Activated CD8-positive, alpha-beta memory T cell treated with anti-CD3 and anti-CD28 coated beads for 48 hours (primary cell): ENCODE measurements around the gene NFATC2IP.
"Not testable (repeated sequence)": the region's sequence is repeated elsewhere in the genome, so short reads cannot be mapped to it uniquely, and the experiment has no call there.

Experiments
- DNase-seq, 3 experiments: peaks; one replicate each; pipeline ENCODE4 v3.0.0-alpha.2; 2020; ENCODE audit warnings: low read depth in 2 of 3, low spot score in 2 of 3

Gene NFATC2IP

DNA sequence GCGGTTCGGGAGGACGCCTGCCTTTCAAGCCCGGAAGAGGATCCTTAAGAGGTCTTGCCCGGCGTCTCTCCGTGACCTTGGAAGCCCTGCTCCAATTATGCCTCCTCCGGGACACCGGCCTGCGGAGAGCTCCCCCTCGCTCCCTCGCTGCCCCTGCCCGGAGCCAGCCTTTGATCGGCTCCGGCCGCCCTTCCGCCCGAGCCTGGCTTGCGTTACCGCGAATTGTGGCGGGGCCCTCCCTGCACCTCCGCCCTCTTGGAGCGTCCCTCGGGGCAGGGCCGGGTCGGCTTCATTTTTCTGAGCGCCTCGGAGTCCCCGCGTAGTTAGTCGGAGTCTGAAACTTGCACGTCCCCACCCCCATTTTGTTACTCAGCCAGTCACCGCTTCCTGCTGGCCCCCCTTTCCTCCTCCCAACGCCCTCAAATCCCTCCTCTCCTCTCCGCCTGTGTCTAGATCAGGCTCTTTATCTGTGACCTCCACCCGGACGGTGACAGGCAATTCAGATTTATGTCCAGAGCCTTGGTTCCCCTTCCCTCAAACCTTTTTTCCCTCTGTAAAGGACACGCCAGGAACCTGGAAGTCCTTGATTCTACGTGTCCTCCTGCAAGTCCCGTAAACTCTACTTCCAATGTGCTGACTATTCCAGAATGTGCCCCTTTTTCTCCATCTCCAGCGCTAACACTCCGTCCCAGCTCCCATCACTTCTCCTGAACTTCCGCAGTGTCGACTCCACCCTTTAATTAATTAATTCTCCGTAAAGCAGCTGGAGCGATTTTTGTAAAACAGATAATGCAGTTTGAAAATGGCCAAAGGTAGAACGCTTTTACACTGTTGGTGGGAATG lies 25.1 kb upstream of the NFATC2IP start:
- peak; percentile 69 to 76 (median 73) for DNase-seq

DNA sequence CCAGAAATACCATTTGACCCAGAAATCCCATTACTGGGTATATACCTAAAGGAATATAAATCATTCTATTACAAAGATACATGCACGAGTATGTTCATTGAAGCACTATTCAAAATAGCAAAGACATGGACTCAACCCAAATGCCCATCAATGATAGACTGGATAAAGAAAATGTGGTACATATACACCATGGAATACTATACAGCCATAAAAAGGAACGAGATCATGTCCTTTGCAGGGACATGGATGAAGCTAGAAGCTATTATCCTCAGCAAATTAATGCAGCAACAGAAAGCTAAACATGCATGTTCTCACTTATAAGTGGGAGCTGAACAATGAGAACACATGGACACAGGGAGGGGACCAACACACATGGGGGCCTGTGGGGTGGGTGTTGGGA lies 24.5 kb upstream of the NFATC2IP start:
- not testable (repeated sequence) for DNase-seq

DNA sequence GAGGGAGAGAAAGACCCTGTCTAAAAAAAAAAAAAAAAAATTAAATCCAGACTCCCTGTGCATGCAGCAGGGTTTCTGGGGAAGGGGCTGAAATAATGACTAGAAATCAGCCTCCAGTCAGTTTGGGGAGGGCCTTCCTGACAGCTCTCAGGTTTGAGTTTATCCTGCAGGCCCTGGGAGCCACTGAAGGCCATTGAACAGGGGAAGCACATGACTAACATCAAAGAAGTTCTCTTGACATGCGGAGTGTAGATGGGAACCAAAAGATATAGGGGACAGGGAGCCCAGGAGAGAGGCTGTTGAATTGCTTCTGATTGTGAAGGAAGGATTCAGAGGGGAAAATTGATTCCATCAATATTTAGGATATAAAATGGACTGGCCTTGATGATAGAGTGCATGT lies 22.9 kb upstream of the NFATC2IP start:
- no peak for DNase-seq

DNA sequence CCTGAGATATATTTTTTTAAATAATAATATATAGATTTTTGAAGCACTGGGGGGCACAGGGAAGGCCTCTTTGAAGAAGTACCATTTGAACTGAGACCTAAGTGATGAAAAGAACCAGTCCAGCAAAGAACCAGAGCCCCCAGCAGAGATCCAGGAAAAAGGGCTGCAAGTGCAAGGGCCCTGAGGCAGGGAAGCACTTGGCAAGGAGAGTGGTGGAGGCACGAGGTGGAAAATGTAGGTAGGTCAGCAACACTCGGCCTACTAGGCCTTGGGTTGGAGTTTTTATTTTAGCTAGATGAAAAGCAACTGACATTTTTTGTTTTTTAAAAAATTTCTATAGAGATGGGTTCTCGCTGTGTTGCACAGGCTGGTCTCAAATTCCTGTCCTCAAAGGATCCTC lies 20.5 kb upstream of the NFATC2IP start:
- no peak for DNase-seq

DNA sequence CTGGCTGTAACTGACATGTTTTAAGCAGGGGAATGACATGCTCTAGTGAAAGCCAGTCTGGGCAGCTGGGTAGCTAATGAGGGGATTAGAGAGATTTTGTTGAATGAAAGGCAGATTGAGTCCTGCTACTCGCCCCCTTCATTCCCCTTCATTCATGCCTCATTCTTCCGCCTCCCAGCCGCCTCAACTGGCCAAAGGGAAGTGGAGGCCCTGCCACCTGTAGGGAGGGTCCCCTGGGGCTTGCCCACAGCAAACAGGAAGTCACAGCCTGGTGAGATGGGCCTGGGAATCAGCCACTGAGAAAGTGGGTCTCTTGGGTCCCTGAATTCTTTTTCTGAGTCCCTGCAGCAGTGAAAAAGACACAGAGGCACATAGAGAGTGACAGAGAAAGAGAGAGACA lies 20.1 kb upstream of the NFATC2IP start:
- DNase-seq = no peak

- DNase-seq = no peak
These were observed 18.9 kb upstream of the NFATC2IP start, which contains the start of gene CD19 for GRCh38 chr16:28931801-28932225. Gene CD19 (plus strand): TSS chr16:28931971. CDS start chr16:28932001, 30 bp downstream.

DNA sequence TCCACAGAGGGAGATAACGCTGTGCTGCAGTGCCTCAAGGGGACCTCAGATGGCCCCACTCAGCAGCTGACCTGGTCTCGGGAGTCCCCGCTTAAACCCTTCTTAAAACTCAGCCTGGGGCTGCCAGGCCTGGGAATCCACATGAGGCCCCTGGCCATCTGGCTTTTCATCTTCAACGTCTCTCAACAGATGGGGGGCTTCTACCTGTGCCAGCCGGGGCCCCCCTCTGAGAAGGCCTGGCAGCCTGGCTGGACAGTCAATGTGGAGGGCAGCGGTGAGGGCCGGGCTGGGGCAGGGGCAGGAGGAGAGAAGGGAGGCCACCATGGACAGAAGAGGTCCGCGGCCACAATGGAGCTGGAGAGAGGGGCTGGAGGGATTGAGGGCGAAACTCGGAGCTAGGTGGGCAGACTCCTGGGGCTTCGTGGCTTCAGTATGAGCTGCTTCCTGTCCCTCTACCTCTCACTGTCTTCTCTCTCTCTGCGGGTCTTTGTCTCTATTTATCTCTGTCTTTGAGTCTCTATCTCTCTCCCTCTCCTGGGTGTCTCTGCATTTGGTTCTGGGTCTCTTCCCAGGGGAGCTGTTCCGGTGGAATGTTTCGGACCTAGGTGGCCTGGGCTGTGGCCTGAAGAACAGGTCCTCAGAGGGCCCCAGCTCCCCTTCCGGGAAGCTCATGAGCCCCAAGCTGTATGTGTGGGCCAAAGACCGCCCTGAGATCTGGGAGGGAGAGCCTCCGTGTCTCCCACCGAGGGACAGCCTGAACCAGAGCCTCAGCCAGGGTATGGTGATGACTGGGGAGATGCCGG lies 18.2 kb upstream of the NFATC2IP start:
- no peak for DNase-seq

DNA sequence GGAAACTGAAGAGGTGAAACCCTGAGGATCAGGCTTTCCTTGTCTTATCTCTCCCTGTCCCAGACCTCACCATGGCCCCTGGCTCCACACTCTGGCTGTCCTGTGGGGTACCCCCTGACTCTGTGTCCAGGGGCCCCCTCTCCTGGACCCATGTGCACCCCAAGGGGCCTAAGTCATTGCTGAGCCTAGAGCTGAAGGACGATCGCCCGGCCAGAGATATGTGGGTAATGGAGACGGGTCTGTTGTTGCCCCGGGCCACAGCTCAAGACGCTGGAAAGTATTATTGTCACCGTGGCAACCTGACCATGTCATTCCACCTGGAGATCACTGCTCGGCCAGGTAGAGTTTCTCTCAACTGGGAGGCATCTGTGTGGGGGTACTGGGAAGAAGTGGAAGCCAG lies 17.6 kb upstream of the NFATC2IP start:
- no peak for DNase-seq

DNA sequence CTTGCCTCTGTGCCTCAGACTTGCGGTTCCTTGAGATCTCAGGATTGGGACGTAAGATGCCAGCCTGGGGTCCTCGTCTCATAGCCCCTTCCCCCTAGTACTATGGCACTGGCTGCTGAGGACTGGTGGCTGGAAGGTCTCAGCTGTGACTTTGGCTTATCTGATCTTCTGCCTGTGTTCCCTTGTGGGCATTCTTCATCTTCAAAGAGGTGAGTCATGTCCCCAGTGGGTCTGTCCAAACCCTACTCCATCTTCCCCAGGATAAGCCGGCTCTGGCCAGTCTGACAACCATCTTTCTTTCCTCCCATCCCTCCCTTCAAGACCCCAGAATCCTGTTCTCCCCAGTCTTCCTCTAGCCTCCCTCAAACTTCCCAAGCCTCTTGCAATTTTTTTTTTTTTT lies 15.4 kb upstream of the NFATC2IP start:
- DNase-seq = no peak

GRCh38 chr16:28935924-28936783 lies 14.6 kb upstream of the NFATC2IP start:
- peak; percentile 61 to 76 (median 66) for DNase-seq

GRCh38 chr16:28936784-28937155 lies 14.0 kb upstream of the NFATC2IP start:
- DNase-seq = no peak

GRCh38 chr16:28937222-28937876 lies 13.4 kb upstream of the NFATC2IP start:
- no peak for DNase-seq

DNA sequence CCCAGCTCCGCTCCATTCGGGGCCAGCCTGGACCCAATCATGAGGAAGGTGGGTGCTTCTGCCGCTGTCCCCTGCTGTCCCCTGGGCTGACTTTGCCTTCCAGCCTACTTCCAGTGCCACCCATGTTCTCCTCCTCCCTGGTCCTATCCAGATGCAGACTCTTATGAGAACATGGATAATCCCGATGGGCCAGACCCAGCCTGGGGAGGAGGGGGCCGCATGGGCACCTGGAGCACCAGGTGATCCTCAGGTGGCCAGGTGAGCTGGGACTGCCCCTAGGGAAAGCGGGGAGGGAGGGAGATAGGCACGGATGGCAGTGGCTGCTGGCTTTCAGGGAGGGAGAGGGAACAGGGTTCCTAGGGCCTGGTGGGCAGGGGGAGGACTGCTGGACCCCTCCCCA lies 12.0 kb upstream of the NFATC2IP start:
- no peak for DNase-seq

DNA sequence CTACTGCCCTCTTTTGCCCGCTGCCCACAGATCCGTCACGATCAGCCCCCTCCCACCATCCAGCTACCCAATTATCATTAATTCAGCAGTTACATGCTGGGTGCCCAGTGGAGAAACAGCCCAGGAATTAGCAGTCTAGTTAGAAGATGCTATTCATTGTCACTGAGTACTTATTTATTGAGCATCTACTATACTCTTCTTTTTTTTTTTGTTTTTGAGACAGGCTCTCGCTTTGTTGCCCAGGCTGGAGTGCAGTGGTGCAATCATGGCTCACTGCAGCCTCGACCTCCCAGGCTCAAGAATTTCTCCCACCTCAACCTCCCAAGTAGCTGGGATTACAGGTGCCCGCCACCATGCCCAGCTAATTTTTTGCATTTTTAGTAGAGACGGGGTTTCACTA lies 10.9 kb upstream of the NFATC2IP start:
- DNase-seq = not testable (repeated sequence)

DNA sequence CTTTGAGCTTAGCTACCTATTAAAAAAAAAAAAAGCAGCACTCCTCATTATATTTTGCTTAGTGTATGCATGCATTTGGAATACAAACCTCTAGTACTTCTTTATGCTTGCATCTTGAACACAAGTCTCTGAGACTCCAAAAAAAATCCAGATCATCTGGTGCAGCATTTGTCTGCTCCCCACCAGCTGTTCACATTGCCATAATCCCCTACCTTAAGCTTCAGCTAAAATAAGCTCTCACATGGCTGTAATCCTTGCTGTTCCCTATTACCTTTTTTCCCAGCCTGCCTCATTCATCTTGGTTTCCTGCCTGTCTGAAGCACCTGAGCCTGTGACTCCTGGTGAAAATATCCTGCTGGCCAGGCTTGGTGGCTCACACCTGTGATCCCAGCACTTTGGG lies 7.5 kb upstream of the NFATC2IP start:
- no peak for DNase-seq

DNA sequence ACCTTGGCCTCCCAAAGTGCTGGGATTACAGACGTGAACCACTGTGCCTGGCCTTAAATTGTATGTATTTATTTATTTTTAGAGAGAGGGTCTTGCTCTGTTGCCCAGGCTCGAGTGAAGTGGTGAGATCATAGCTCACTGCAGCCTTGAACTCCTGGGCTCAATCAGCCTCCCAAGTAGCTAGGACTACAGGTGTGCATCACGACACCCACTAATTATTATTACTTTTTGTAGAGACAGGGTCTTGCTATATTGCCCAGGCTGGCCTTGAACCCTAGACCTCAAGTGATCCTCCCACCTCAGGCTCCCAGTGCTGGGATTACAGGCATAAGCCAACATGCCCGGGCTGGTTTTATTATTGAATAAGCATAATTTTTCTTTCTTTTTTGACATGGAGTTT lies 4.1 kb upstream of the NFATC2IP start:
- DNase-seq = no peak

DNA sequence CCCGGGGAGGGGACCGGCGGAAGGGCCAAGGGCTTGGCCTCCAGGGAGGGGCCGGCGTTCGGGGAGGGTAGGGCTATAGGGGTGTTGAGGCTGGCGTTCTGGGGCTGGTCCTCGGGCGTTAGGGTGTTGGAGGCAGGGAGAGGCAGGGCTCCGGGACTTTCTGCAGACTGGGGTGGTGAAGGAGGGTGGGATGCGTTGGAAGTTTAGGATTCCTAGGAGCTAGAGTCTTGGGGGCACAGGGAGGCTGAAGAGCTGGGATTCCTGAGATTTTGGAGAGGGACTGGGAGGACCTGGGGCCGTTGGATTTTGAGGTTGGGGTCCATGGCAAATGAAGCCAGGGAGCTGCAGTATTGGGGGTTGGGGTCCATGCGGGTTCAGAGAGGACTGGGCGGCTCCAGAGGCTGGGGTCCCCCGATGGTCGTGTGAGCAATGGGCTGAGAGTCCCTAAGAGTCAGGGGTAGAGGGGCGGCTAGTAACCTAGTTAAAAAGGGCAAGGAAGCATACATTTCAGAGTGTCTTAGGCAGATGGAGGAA lies 740 bp downstream of the NFATC2IP start:
- no peak for DNase-seq

GRCh38 chr16:28958216-28958615 lies 7.5 kb downstream of the NFATC2IP start:
- no peak for DNase-seq

DNA sequence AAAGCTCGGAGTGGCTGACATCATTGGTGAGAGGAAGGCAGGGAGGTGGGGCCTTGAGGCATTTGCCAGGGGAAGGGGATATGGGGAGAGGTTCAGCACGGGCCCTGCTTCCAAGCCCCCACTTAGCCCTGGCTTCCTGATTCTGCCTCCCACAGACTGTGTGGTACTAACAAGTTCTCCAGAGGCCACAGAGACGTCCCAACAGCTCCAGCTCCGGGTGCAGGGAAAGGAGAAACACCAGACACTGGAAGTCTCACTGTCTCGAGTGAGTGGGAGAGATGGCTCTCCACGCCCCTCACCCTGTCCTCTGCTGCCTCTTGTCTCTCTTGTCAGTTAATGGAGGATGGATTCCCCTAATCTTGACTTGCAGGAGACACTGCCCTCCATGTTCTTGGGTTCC lies 8.1 kb downstream of the NFATC2IP start:
- DNase-seq = no peak

DNA sequence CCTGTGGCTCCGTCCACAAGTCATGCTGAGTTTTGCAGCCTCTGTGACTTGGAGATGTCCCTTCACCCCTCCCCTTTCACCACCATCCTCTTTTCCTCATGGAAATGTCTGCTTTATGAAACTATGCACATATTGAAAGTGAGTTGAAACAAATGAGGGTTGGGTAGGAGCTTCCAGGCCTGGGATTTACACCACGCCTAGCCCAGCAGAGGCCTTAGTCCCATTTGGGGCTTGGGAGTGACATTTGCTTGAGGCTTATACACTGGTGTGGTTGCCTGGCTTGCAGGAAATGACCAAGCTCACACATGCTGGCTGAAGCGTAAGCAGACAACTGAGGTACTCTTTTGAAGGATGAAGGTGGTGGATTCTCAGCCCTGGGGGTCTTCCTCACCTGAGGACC lies 13.3 kb downstream of the NFATC2IP start:
- no peak for DNase-seq

DNA sequence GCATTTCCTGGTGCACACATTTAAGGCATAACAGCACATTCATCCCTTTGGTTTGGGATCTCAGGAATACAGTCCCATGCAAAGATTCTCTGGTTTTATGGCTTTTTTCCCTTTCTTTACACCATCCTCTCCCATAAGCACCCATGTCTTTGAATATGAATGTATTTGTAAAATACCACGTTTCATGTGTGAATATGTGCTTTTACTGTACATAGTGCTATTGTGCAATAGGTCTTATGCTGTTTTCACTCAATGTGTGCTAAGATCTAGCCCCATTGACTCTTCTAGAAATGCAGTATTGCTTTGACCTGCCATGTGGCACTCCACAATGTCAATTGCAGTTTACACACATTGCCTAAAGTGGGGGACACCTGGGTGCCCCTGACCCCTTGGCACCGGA lies 13.8 kb downstream of the NFATC2IP start:
- no peak for DNase-seq
